HK-2 (cell line): ENCODE data around the gene SCMH1.

Experiments
- DNase-seq: peaks from one replicate; pipeline ENCODE4 v3.0.0-alpha.2; 2018; ENCODE audit not compliant: unreplicated experiment

Gene SCMH1

GRCh38 chr1:41025979-41026819, 215.9 kb downstream of the SCMH1 start:
- DNase-seq = no peak

DNA sequence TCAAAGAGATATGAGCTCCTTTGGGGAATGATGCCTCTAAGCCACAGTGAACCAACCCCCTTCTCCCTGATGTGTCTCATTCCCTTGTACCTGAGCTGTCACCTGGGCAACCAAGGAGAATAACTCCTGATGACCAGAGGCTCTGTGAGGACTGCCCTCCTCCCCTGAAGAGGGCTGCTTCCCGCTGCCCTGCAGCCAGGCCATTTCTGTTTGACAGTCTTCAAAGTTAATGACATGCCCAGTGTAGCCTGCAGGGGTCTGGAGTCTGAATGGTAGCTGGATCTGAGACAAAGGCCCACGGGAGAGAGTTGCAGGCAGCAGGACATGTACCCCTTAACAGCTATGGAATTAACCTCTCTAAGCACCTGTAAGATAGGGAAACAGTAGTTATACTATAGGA, 217.2 kb downstream of the SCMH1 start:
- DNase-seq = no peak

- no peak for DNase-seq
These were observed 218.7 kb downstream of the SCMH1 start for GRCh38 chr1:41023279-41023990.

GRCh38 chr1:41022424-41022823, 219.7 kb downstream of the SCMH1 start:
- DNase-seq = no peak

DNA sequence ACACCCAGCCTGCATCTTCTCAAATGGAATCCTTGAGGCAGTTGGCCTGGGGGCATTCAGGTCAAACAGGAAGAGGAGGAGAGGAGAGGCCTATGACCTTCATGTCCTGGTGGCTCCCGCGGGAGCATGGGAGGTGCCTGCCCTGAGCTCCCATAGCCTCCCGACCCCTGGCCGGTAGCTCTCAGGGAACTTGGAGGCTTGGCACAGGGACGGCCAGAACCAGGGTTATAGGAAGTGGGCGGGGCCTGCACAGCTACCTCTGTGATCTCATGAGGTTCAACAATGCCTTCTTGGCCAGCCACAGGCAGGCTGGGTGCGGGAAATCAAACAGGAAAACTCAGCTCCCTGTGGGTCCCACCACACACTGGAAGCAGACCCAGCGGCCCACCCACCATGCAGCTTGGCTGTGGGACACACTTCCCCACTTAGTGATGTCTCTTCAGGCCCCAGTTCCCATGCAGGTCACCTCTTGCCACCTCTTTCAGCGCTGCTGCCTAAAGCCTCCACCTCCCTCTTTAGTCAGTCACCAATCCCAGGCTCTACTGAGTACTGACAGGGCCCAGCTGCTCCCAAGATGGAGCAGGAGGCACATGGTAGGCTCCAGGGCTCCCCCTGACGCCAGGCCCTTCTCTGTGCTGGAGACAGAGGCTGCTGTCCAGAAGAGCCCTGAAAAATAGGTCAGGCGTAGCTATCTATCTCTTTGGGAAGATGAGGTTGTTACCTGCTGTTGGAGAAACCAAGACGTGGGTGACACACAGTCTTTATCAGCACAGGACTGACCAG, 220.4 kb downstream of the SCMH1 start, which contains the start of gene SLFNL1:
TSS of gene SLFNL1 (minus strand) at position 200 of the 783 bp plus-strand sequence. CDS start 1,065 bp downstream, outside the sequence.
- no peak for DNase-seq

DNA sequence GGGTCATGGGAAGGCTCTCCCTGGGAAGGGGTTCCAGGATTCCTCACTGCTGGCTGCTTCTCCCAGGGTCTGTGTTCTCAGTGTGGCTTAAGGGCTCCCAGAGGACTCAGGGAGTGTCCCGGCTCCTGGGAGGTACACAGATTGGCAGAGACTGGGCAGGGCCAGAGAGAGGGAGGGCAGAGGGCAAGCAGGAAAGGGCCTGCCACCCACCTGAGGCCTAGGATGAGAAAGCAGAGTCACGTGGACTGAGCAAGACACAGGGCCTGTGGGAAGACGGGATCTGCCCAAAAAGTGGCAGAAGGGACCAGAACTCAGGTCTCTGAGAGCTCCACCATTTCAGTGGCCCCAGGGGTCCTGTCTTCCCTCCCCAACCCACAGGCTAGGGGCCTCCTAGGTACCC, 221.5 kb downstream of the SCMH1 start:
- no peak for DNase-seq

- no peak for DNase-seq
These were observed 222.0 kb downstream of the SCMH1 start for GRCh38 chr1:41020109-41020576.

GRCh38 chr1:41019353-41019745, 222.8 kb downstream of the SCMH1 start:
- no peak for DNase-seq

DNA sequence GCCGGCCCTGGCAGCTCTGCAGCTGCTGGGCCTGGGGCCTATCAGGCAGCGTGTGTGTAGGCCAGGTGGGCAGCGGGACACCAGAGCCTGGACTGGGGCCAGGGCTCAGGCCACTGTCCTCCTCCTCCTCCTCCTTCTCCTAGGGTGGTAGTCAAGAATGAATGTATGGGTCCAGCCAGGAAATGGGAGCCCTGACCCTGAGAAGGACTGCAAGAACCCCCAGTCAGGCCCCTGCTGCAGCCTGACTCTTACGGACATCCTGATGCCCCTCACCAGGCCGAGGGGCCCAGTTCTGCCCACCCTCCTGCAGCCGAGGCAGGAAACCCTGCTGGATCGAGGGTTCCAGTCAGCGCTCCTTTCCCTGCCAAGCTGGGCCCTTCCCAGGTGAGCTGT, 224.1 kb downstream of the SCMH1 start:
- no peak for DNase-seq

DNA sequence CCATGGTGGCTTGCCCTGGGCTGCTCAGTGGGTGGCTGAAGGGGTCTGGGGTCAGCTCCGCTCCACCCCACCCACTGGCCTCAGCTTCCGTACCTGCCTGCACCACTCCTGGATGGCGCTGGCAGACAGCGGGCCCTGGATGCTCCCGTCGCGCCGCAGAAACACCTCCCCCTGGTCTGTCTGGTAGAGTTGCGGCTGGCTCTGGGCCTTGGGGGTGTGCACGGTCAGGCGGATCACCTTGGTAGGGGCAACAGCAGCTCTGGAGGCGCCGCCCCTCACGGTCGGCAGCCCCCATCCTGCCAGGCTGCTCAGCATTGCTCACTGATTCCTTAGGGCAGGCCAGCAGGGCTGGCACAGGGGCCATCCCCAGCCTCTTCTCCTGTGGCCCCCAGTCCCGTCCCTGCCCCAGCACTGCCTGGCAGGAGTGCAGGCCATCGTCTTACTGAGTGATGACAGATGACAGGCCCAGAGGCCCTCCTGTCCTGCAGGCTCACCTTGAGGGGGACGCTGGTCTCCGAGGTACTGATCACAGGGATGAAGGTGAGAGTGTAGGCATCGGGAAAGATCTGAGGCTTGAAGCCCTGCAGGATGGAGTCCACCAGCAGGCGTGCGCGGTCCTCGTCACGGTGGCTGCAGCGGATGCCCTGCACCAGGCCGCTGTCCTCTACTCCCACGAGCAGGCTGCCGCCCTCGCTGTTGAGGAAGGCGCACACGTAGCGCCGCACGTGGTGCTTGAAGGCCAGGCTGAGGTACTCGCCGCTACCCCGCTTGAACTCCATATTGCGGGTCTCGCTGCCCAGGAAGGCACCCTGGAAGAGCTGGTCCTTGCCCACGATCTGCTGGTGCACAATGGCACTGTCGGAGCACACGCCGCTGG, 224.7 kb downstream of the SCMH1 start:
- no peak for DNase-seq

DNA sequence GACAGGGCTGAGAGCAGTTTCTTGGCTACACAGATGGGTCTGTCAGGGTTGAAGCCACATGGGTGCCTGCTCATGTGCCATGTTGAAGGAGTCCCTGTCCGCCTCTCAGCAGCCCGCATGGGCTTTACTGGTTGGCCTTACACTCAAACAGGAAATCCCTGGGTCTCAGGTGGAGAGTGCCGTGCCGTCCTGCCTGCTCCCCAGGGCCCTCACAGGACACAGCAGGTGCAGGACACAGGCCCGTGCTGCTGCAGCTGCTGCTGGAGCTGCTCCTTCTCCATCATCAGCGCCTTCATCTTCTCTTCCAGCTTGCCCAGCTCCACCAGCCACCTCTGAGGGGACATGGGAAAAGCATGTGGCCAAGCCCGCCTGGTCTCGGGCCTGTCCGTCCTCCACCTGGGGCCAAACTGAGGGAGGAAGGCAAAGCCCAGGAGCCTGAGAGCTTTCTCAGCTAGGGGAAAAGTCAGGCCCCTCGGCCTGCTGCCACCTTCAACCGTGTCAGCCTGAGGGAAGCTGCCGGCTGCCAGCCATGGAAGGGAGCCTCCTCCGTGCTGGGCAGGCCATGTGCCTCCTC, 226.1 kb downstream of the SCMH1 start:
- no peak for DNase-seq

- DNase-seq = no peak
These were observed 226.7 kb downstream of the SCMH1 start for GRCh38 chr1:41015281-41015896.

DNA sequence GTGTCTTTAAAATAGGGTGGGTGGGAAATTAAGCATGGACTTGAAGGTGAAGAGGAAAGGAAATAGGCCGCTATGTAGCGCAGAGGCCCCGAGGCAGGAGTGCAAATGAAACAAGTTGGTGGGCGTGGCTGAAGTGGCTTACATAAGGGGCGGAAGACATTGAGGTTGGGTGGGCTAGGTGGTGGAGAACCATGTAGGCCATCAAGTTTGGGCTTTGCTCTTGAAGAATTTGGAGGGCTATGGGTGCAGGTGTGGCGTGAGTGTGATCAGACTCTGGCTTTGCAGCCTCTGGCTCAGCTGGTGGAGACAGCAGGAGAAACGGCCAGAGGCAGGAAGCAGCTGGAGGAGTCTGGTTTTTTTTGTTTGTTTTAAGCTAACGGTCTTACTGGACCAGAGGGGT, 227.2 kb downstream of the SCMH1 start:
- no peak for DNase-seq

- no peak for DNase-seq
These were observed 228.3 kb downstream of the SCMH1 start for GRCh38 chr1:41013796-41014195.

- DNase-seq = no peak
These were observed 229.1 kb downstream of the SCMH1 start for GRCh38 chr1:41013024-41013423.

DNA sequence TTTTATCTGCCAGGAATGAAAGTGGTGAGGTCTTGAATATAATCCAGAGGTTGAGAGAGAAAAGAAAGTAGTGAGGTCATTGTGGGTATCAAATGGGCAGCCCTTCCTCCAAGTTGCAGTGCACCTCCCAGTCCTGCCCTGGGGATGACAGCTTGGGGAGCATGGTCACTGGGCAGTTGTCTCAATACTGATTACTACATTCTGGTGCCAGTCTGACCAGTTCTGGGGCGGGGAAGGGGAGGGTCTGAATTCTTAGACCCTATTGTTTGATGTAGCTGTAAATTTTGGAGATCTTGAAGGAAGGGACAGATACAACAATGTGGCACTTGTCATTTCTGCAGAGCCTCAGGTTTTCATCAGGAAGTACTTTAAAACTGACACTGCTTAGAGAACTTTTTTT, 231.8 kb downstream of the SCMH1 start:
- DNase-seq = no peak

GRCh38 chr1:41009466-41009865, 232.6 kb downstream of the SCMH1 start:
- no peak for DNase-seq

GRCh38 chr1:41006942-41007865, 234.9 kb downstream of the SCMH1 start:
- no peak for DNase-seq

DNA sequence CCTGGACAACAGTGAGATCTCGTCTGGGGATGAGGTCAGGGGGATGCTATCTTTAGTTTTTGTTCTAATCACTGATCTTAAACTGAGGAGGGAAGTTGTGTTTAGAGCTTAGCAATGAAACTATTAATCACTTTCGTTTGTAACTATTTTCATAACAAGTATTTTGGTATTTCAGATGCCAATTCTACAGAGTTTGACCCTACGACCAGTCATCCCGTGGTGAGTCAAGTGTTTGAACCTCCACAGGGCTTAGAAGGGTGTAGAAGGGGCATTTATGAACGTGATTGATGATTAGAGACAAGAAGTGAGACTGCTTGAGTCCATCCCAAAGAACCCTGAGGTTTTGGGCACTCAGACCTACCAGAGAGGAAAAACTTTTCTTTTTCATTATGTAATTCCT, 236.2 kb downstream of the SCMH1 start:
- DNase-seq = no peak
